BE2C (cell line): ENCODE measurements around the gene UCP3.
A peak's percentile ranks its signal among the peaks of the same experiment; 100 is the strongest.

Experiments used
- DNase-seq: peaks from one replicate; pipeline ENCODE4 v3.0.0-alpha.2; 2020
- H3K27me3 ChIP-seq: fragments of 250-450 bp; sonication (Bioruptor Pico); 2 replicates; pipeline ENCODE4 v1.5.1; 2020; ENCODE audit warnings: mild to moderate bottlenecking
- H3K36me3 ChIP-seq: fragments of 250-450 bp; sonication (Bioruptor Pico); 2 replicates; pipeline ENCODE4 v1.5.1; 2020; ENCODE audit warnings: mild to moderate bottlenecking
- H3K4me1 ChIP-seq: fragments of 250-450 bp; sonication (Bioruptor Pico); 2 replicates; pipeline ENCODE4 v1.5.1; 2020
- H3K4me3 ChIP-seq: 2 replicates; pipeline ENCODE4 v1.5.1; 2011; ENCODE audit warnings: low read depth, low read length
- H3K9me3 ChIP-seq: fragments of 250-450 bp; sonication (Bioruptor Pico); 2 replicates; pipeline ENCODE4 v1.5.1; 2020
- CTCF ChIP-seq: IDR thresholded peaks from 2 replicates; pipeline ENCODE4 v1.5.1; 2012; ENCODE audit warnings: mild to moderate bottlenecking, low read depth, low read length

The UCP3 gene

DNA sequence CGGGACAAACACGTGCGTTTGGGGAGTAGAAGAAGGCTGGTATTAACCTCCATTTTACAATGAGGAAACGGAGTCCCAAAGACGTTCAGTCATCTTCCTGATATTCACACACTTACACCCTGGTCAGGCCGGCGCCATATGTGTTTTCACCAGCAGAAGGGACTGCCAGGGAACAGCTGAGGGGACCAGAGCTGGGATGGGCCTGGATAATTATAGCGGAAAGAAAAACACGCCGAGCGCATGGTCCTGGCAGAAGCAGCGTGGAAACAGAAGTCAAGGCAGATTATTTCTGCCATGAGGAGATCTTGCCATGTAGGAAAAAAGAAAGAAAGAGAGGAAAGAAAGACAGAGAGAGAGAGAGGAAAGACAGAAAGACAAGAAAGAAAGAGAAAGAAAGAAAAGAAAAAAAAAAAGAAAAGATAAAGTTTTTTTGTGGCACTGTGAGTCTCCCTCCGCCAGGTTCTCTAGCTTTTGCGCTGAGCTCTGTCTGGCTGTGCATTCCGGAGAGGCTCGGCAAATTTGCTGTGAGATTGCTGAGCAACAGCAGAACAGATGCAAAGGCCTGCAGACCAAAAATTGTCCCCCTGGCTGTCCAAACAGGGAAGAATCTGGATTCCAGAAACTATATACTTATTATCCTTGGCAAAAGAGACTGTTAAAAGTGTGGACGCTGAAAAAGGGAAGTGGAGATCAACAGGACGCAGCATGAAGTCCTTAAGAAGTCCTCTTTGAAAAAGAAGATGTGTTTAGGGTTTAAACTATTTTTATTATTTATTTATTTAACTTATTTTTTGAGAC, 24.9 kb downstream of the UCP3 start:
- no peak for TF ChIP-seq CTCF

GRCh38 chr11:73982990-73983740, 25.7 kb downstream of the UCP3 start:
- Histone ChIP-seq H3K4me3 (peak overlapping the region; percentile 90), H3K4me1 (peaks cover 5% of the 10 kb centered on the region; the same call in 1 of the 2 replicates), H3K27me3 (no peaks in the 10 kb centered on the region), H3K36me3 (peaks cover 28% of the 10 kb centered on the region), H3K9me3 (no peaks in the 10 kb centered on the region)
- DNase-seq, result peak; percentile 98
- TF ChIP-seq CTCF, result no peak

More for the DNA sequence above, 24.9 kb downstream of the UCP3 start:
- Histone ChIP-seq H3K4me3 (peak overlapping the region; percentile 90), H3K9me3 (no peaks in the 10 kb centered on the region), H3K4me1 (peaks cover 5% of the 10 kb centered on the region; the same call in 1 of the 2 replicates), H3K36me3 (peaks cover 20% of the 10 kb centered on the region), H3K27me3 (no peaks in the 10 kb centered on the region)
- no peak for DNase-seq

DNA sequence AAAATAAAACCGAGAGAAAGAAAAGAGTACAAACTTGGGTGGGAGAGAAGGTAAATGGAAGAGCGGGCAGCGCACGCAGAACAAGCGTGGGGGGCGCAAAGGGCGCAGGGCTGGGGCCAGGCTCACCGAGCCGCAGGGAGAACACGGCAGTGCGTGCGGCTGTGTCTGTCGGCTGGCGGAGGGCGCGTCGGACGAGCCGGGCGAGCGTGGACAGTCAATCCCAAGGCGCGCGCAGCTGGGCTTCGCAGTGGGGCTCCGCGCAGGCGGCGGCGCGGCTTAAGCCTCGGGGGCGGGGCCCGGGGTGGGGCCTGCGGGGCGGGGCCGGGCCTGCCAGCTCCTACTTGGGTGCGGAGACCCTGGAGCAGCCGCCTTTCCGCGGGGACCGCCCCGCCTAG, 26.3 kb downstream of the UCP3 start, which contains the start of gene UCP2:
Gene UCP2 (minus strand): TSS at position 249 of the 395 bp plus-strand sequence. CDS start 4,465 bp downstream, outside the sequence.
- peaks cover 5% of the 10 kb centered on the region; the same call in 1 of the 2 replicates for H3K4me1 ChIP-seq
- no peaks in the 10 kb centered on the region for H3K27me3 ChIP-seq
- H3K9me3 ChIP-seq, result no peaks in the 10 kb centered on the region
- peak within 1 kb of the TSS; percentile 90 for H3K4me3 ChIP-seq
- H3K36me3 ChIP-seq, result peaks cover 33% of the 10 kb centered on the region
- no peak for TF ChIP-seq CTCF
- DNase-seq, result peak; percentile 97

- peaks cover 5% of the 10 kb centered on the region; the same call in 1 of the 2 replicates for H3K4me1 ChIP-seq
- H3K27me3 ChIP-seq, result no peaks in the 10 kb centered on the region
- H3K9me3 ChIP-seq, result no peaks in the 10 kb centered on the region
- DNase-seq, result no peak
- TF ChIP-seq CTCF, result no peak
- H3K36me3 ChIP-seq, result peaks cover 47% of the 10 kb centered on the region
- H3K4me3 ChIP-seq, result peak overlapping the region; percentile 90
Measured at GRCh38 chr11:73981051-73981805, 27.7 kb downstream of the UCP3 start.

DNA sequence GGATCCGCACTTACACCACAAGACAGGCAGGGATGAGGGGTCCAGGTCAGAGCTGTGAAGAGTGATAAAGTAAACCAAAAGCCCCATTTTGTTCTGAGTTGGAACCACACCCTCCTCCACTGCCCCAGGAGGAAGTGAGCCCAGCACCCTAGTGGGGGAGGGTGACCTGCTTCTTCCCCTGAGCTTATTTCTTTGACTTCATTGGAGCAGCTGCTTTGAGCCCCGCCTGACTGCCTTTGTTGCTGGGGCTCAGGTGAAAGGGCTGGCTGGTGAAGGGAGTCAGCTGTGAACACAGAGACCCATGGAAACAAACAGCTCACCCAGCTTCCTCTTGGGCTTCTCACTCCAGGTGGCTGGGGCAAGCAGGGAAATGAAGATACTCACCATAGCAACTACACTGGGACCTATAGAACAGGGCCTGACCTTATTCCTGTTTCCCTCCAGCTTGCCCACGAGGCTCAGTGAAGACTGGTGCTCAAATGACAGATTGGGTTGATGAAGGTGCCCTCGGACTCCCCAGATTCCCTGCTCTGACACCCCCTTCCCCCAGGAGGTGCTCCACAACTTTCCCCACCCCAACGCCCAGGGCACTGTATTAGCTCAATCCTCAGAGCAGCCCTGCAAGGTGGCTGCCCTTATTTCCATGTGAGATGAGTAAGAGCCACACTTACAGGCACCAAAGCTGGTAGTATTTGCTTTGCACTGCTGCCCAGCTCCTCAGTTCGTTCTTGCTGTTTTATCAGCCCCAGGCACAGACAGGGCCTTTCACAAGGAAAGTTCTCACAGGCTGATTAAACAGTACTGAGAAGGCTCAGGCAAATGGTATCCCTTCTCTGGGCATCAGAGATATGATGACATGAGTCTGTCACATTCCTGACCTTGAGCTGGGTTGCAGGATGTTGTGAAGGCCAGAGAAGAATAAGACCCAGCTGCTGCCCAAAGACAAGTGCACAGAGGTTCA, 28.6 kb downstream of the UCP3 start:
- no peak overlapping the region for H3K4me3 ChIP-seq
- H3K9me3 ChIP-seq, result no peaks in the 10 kb centered on the region
- peaks cover 5% of the 10 kb centered on the region; the same call in 1 of the 2 replicates for H3K4me1 ChIP-seq
- H3K36me3 ChIP-seq, result peaks cover 55% of the 10 kb centered on the region
- no peak for TF ChIP-seq CTCF
- no peaks in the 10 kb centered on the region for H3K27me3 ChIP-seq
- DNase-seq, result no peak
